Smooth muscle cell (in vitro differentiated cells): Measurements from ENCODE around the gene IFNB1. TPM values are rescaled to one million over a fixed set of nuclear protein-coding genes. Genes with fewer than 3 reads are reported as not detected.

Experiments used
- DNase-seq: peaks from one replicate; lab custom pipeline; 2025; ENCODE audit not compliant: unreplicated experiment; lab: John Stamatoyannopoulos, UW
- H2AFZ ChIP-seq: fragments of 200-600 bp; sonication (generic); 2 replicates; pipeline ENCODE4 v1.6.0; 2016; ENCODE audit warnings: antibody characterized with exemption, low read depth, mild to moderate bottlenecking
- H3F3A ChIP-seq: fragments of 200-600 bp; sonication (generic); 2 replicates; pipeline ENCODE4 v1.6.0; 2017; ENCODE audit warnings: antibody characterized with exemption, low read depth
- H3K27ac ChIP-seq: fragments of 200-600 bp; sonication (generic); 2 replicates; pipeline ENCODE4 v1.5.1; 2016; ENCODE audit warnings: low read depth, mild to moderate bottlenecking
- H3K27me3 ChIP-seq: fragments of 200-600 bp; sonication (generic); 2 replicates; pipeline ENCODE4 v1.6.1; 2016; ENCODE audit warnings: low read depth, mild to moderate bottlenecking
- H3K36me3 ChIP-seq: fragments of 200-600 bp; sonication (generic); 2 replicates; pipeline ENCODE4 v1.5.1; 2016; ENCODE audit warnings: low read depth
- H3K4me1 ChIP-seq: fragments of 200-600 bp; sonication (generic); 2 replicates; pipeline ENCODE4 v1.5.1; 2016; ENCODE audit warnings: low read depth
- H3K4me2 ChIP-seq: fragments of 200-600 bp; sonication (generic); 2 replicates; pipeline ENCODE4 v1.6.0; 2016; ENCODE audit warnings: mild to moderate bottlenecking
- H3K4me3 ChIP-seq: fragments of 200-600 bp; sonication (generic); 2 replicates; pipeline ENCODE4 v1.5.1; 2016; ENCODE audit warnings: mild to moderate bottlenecking
- H3K79me2 ChIP-seq: fragments of 200-600 bp; sonication (generic); 2 replicates; pipeline ENCODE4 v1.6.0; 2016; ENCODE audit warnings: low read depth, mild to moderate bottlenecking
- H3K9ac ChIP-seq: fragments of 200-600 bp; sonication (generic); 2 replicates; pipeline ENCODE4 v1.6.0; 2016; ENCODE audit warnings: low read depth
- H3K9me3 ChIP-seq: fragments of 200-600 bp; sonication (generic); replicated peaks from 2 replicates; pipeline ENCODE4 v1.5.1; 2016; ENCODE audit warnings: low read depth
- H4K20me1 ChIP-seq: fragments of 200-600 bp; sonication (generic); 2 replicates; pipeline ENCODE4 v1.6.0; 2016; ENCODE audit warnings: low read depth
- CTCF ChIP-seq: fragments of 200-600 bp; sonication (generic); IDR thresholded peaks from 2 replicates; pipeline ENCODE4 v1.5.1; 2017; ENCODE audit warnings: borderline replicate concordance, mild to moderate bottlenecking, antibody characterized with exemption; ENCODE audit not compliant: insufficient read depth, poor library complexity, severe bottlenecking
- WGBS: methylation state at CpG from one replicate; pipeline ENCODE4 v1.1.7; 2016; ENCODE audit warnings: low lambda C conversion rate; 5-methylcytosine and 5-hydroxymethylcytosine counted together
- polyA plus RNA-seq: library from polyadenylated mRNA; unstranded; fragments of >200 nt; fragmentation: Nextera tagmentation; extraction: Ambion mirVana; gene quantifications from 2 replicates; pipeline ENCODE4 v1.2.1, GENCODE V29; 2016
- total RNA-seq: library from RNA; depleted of rRNA; stranded (reverse); fragments of >200 nt; gene quantifications from 2 replicates; pipeline ENCODE4 v1.2.3, GENCODE V29; 2014

IFNB1 gene
- total and polyA plus RNA-seq, 2 experiments from 2014 or later: not detected

- no peak overlapping the region for H3K4me2 ChIP-seq
Measured at GRCh38 chr9:21060919-21061561, 16.7 kb downstream of the IFNB1 start.

DNA sequence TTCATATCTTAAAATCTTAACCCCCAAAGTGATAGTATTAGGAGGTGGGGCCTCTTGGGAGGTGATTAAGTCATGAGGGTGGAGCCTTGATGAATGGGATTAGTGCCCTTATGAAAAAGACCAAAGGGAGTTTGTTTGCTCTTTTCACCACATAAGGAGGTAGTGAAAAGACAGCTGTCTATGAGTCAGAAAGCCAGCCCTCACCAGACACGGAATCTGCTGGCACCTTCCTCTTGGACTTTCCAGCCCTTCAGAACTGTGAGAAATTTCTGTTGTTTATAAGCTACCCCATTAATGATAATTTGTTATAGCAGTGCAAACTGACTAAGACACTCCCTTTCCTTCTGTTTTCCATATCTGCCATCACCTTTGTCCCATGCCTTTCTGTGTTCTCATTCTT is 20.8 kb downstream of the IFNB1 start:
- no peak overlapping the region for H3K9ac ChIP-seq
- WGBS: 11% methylated on average over 1 of the region's 1 CpG
- no peak for TF ChIP-seq CTCF
- no peaks in the 10 kb centered on the region for H3K36me3 ChIP-seq
- H4K20me1 ChIP-seq: no peaks in the 10 kb centered on the region
- no peak overlapping the region for H3K4me3 ChIP-seq
- H3K27me3 ChIP-seq: no peaks in the 10 kb centered on the region
- H2AFZ ChIP-seq: no peak overlapping the region
- H3K79me2 ChIP-seq: no peaks in the 10 kb centered on the region
- H3K4me1 ChIP-seq: peaks cover 3% of the 10 kb centered on the region
- H3K4me2 ChIP-seq: no peak overlapping the region
- H3F3A ChIP-seq: no peaks in the 10 kb centered on the region
- H3K27ac ChIP-seq: no peak overlapping the region
- DNase-seq: no peak
- no peaks in the 10 kb centered on the region for H3K9me3 ChIP-seq

More at GRCh38 chr9:21060919-21061561, 16.7 kb downstream of the IFNB1 start:
- Histone ChIP-seq H3K79me2 (no peaks in the 10 kb centered on the region), H3K27me3 (no peaks in the 10 kb centered on the region), H3K36me3 (no peaks in the 10 kb centered on the region), H3K9ac (no peak overlapping the region), H3K4me1 (peaks cover 3% of the 10 kb centered on the region), H3K4me3 (no peak overlapping the region), H3K9me3 (no peaks in the 10 kb centered on the region), H3F3A (no peaks in the 10 kb centered on the region), H3K27ac (no peak overlapping the region), H4K20me1 (no peaks in the 10 kb centered on the region), H2AFZ (peak overlapping the region; percentile 30)
- TF ChIP-seq CTCF: no peak
- 51% methylated on average over 2 of the region's 2 CpGs for WGBS
- DNase-seq: no peak

DNA sequence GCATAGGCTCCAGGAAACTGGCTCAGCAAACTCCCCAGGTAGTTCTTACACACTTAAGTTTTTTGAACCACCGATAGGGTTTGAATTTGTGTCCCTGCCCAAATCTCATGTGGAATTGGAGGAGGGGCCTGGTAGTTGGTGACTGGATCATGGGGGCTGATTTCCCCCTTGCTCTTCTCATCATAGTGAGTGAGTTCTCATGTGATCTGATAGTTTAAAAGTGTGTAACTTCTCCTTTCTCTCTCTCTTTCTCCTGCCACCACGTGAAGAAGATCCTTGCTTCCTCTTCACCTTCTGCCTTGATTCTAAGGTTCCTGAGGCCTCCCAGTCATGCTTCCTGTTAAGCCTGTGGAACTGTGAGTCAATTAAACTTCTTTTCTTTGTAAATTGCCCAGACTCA is 23.9 kb downstream of the IFNB1 start:
- H3K9me3 ChIP-seq: no peaks in the 10 kb centered on the region
- no peak overlapping the region for H3K4me2 ChIP-seq
- H3K27ac ChIP-seq: no peak overlapping the region
- 60% methylated on average over 2 of the region's 2 CpGs for WGBS
- no peak overlapping the region for H3K4me3 ChIP-seq
- no peaks in the 10 kb centered on the region for H3F3A ChIP-seq
- no peaks in the 10 kb centered on the region for H3K79me2 ChIP-seq
- no peak overlapping the region for H2AFZ ChIP-seq
- no peaks in the 10 kb centered on the region for H4K20me1 ChIP-seq
- no peak for DNase-seq
- H3K9ac ChIP-seq: no peak overlapping the region
- TF ChIP-seq CTCF: no peak
- no peaks in the 10 kb centered on the region for H3K27me3 ChIP-seq
- peaks cover 3% of the 10 kb centered on the region for H3K4me1 ChIP-seq
- no peaks in the 10 kb centered on the region for H3K36me3 ChIP-seq

- WGBS: 31% methylated on average over 2 of the region's 2 CpGs
Measured at GRCh38 chr9:21047281-21047691, 30.5 kb downstream of the IFNB1 start.

More at GRCh38 chr9:21047281-21047691, 30.5 kb downstream of the IFNB1 start:
- no peaks in the 10 kb centered on the region for H3F3A ChIP-seq
- no peaks in the 10 kb centered on the region for H3K79me2 ChIP-seq
- no peaks in the 10 kb centered on the region for H3K36me3 ChIP-seq
- no peak overlapping the region for H3K4me2 ChIP-seq
- no peak overlapping the region for H3K9ac ChIP-seq
- H3K27me3 ChIP-seq: no peaks in the 10 kb centered on the region
- H3K4me1 ChIP-seq: no peaks in the 10 kb centered on the region
- H3K4me3 ChIP-seq: no peak overlapping the region
- no peaks in the 10 kb centered on the region for H3K9me3 ChIP-seq
- no peaks in the 10 kb centered on the region for H4K20me1 ChIP-seq
- no peak for DNase-seq
- no peak overlapping the region for H3K27ac ChIP-seq
- no peak overlapping the region for H2AFZ ChIP-seq
- TF ChIP-seq CTCF: no peak
